Stimulated activated CD8-positive, alpha-beta memory T cell treated with anti-CD3 and anti-CD28 coated beads, Interleukin-15, amount 100 ng/mL, for 48 hours (primary cell): ENCODE measurements around the gene CALCOCO2.

Experiments used
- DNase-seq, 2 donors: peaks; one replicate each; pipeline ENCODE4 v3.0.0-alpha.2; 2020; ENCODE audit warnings: low read depth in 2 of 2

The CALCOCO2 gene

DNA sequence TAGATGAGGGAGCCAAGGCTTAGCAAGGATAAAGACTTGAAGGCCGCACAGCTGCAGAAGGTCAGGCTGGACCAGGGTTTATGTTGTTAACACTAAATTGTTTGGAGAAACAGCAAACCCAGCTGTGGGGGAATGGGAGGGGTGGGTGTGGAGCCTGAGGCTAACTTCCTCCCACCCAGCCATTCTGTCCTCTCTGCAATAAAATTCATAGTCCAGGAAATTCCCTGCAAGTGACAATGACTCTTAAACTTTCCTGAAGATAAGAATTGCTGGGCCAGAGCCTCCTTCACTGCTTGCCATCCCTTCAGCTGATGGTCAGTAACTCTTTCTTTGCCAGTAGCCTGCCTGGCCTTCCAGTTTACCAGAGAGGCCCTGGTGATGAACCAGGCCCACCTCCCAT lies 42.4 kb downstream of the CALCOCO2 start:
- no peak for DNase-seq

GRCh38 chr17:48873696-48874443 lies 43.0 kb downstream of the CALCOCO2 start:
- no peak for DNase-seq

DNA sequence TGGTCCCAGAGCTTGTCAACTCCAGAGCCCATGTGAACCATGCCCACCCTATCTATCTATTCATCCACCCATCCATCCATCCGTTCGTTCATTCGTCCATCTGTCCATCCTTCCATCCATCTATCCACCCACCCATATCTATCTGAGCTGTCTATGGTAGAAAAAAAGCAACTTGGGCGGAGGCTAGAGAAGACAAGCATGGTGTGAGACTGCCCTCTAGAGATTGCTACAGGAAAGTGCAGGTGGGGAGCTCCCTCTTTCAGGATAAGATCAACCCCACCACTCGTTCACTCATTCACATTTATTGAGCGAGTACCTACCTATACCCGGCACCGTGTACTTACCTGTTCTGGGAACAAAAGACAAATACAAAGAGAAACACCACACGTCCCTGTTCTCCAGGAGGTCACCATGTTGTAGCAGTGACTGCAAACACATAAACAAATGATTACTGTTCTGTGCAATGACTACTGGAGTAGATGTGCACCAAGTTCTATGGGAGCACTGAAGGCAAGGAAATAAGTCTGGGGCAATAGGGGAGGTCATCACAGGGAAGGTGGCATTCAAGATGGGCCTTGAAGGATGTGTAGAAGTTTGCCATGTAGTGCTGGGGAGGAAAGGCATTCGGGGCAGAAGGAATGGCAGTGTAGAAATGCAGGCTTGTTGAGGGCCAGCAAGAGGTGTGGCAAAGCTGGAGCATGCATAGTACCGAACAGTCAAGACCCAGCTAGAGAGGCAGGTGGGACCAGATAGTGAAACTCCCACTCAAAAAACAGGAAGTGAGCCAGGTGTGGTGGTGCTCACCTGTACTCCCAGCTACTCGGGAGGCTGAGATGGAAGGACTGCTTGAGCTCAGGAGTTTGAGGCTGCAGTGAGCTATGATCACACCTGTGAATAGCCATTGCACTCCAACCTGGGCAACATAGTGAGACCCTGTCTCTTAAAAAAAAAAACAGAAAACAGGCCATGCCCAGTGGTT lies 48.4 kb downstream of the CALCOCO2 start:
- peak in 1 of 2 donors; percentile 20 for DNase-seq

GRCh38 chr17:48882272-48882671 lies 51.4 kb downstream of the CALCOCO2 start:
- DNase-seq = no peak

DNA sequence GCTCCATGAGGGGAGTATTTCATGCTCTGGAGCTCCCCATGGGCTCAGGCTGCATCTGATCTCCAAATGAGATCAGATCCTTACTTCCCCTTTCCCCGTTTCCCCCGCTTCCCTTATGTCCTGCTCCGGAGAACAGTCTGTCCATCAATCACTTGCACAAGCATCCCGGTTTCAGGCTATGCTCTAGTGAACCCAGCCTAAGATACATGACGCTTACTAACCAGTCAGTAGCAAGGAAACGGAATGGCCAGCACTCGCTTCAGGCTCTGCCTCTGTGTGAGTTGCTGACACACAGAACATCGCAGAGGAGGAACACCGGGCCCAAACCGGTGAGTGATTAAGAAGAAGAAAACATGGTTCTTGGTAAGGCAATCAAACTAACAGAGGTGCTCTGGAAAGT lies 52.3 kb downstream of the CALCOCO2 start:
- no peak for DNase-seq

DNA sequence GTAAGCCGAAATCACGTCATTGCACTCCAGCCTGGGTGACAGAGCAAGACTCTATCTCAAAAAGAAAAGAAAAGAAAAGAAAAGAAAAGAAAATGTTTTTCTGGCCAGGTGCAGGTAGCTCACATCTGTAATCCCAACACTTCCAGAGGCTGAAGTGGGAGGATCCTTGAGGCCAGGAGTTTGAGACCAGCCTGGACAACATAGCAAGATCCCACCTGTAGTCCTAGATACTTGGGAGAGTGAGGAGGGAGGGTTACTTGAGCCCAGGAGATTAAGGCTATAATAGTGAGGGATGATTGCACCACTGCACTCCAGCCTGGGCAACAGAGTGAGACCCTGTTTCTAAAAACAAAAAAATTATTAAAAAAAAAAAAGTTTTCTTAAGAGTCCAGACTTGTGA lies 59.3 kb downstream of the CALCOCO2 start:
- DNase-seq = no peak

DNA sequence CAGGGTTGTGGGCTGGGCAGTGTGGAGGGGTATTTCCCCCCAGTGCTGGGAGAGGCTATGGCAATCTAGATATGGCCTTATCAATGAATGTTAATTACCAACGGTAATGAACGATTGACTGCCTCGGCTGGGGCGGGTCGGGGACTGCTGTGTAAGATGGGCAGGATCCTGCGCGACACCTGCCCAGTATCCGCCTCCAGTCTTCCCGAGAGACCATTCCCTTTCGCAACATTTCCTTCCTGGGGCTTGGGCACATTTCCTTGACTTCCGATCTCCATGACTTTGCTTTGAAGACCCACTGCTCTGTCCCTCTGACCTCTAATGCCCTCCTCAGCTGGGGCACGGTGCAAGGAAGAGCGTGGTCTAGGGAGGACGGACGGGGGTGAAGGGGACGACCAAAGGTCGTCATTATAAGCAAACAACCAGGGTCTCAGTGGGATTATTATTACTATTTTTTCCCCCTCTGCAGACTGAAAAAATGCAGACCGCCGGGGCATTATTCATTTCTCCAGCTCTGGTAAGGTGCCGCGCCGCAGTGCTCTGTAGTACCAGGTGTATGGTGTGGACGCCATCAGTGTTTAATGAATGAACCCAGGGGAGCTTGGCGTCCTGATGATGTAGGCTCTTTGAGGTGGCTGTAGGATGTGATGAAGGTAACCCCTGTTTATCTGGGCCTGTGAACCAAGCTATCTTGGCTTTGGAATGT lies 62.3 kb downstream of the CALCOCO2 start:
- no peak for DNase-seq

DNA sequence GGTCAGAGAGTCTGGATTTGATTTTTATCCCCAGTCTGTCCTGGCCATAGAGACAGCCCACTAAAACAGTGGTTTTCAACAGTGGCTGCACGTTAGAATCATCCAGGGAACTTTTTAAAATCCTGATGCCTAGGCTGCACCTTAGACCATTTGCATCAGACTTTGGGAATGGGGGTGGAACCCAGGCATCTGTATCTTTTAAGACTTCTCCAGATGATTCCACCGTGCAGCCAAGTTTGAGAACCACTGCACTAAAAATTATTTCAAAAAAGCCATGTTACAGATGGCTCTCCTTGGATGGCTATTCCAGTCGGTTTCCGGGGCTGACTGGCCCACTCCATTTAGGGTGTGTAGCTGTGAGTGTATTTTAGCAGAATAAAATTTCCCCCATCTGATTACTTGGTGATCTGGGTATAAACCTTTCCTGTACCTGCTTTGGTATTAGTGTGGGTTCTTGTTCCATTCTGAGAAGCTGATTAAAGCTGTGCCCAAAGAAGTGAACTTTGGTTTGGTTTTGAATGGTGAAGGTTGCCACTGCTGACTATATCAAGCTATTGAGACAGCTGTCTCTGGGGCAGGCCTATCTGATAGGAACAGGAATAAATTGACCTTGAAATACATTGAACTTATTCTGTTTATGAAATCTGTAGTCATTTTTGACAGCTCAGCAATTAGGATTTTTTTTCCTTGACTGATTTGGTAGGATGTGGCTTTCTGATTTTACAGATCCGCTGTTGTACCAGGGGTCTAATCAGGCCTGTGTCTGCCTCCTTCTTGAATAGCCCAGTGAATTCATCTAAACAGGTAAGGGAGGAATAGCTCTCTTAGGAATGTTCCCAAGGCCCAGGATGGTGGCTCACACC lies 63.0 kb downstream of the CALCOCO2 start:
- DNase-seq = no peak

DNA sequence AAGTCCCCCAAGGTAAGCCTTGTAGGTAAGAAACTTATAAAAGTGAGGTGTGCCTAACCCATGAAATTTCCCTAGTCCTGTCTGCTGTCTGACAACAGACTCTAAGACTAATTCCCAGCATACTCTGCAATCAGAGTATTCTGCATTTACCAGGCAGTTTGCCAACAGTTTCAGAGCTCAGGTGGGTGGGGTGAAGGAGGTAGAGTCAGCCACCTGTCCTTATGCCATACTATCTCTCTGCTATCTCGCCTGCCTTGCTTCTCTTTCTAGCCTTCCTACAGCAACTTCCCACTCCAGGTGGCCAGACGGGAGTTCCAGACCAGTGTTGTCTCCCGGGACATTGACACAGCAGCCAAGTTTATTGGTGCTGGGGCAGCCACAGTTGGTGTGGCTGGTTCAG lies 64.1 kb downstream of the CALCOCO2 start:
- DNase-seq = no peak

GRCh38 chr17:48901241-48901640 lies 70.4 kb downstream of the CALCOCO2 start:
- DNase-seq = no peak

- no peak for DNase-seq
Observed at GRCh38 chr17:48903401-48903800, 72.6 kb downstream of the CALCOCO2 start.

GRCh38 chr17:48904428-48904827 lies 73.6 kb downstream of the CALCOCO2 start:
- DNase-seq = no peak

DNA sequence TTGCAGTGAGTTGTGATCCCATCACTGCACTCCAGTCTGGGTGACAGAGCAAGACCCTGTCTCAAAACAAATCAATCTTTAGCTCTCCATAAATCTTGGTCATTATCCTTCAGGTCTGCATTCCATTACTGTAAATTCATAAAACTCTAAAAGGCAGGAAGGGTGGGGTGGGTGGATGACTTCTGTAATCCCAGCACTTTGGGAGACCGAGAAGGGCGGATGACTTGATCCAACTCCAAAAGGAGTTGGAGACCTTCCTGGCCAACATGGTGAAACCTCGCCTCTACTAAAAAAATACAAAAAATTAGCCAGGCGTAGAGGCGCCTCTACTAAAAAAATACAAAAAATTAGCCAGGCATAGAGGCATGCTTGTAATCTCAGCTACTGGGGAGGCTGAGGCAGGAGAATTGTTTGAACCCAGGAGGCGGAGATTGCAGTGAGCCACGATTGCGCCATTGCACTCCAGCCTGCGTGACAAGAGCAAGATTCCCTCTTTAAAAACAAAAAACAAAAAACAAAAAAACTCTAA lies 75.2 kb downstream of the CALCOCO2 start:
- no peak for DNase-seq

GRCh38 chr17:48907713-48908046 lies 76.8 kb downstream of the CALCOCO2 start:
- DNase-seq = no peak

GRCh38 chr17:48908047-48908843 lies 77.4 kb downstream of the CALCOCO2 start, which contains the start of gene UBE2Z:
Gene UBE2Z (plus strand): TSS chr17:48908407. CDS start chr17:48908504, 97 bp downstream.
- DNase-seq = peak; percentile 81 to 88

GRCh38 chr17:48908853-48909394 lies 78.1 kb downstream of the CALCOCO2 start:
- peak; percentile 91 to 93 for DNase-seq

- no peak for DNase-seq
Observed at GRCh38 chr17:48909783-48910182, 78.9 kb downstream of the CALCOCO2 start.

DNA sequence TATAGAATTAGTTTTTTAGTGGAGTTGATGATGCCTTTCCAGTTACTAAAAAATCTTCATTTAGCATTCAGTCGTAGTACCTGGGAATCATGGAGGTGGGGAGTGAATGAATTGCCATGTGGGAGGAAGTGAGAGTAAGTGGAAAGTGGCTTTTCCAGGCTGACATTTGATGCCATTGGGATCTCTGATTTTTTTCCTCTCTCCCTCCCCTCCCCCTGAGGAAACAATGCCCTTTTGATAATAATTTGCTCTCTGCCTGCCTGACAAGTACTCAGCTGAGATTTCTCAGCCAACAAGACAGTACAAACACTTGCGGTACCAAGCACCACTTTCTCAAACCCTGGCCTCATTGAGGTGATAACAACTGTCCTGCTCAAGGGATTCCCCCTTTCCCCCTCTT lies 79.5 kb downstream of the CALCOCO2 start:
- DNase-seq = no peak

- DNase-seq = no peak
Observed at GRCh38 chr17:48912476-48912875, 81.6 kb downstream of the CALCOCO2 start.
